A549 (cell line): ENCODE results near the gene CNR1. TPM values are rescaled to one million over a fixed set of nuclear protein-coding genes. Genes with fewer than 3 reads are reported as not detected.

Source experiments
- ATAC-seq, 2 experiments: fragments of 200-7000 bp in 1 of 2; fragments of >200 bp in 1 of 2; cut with Nextera tagmentation in 1 of 2; cut with Tn5 transposase in 1 of 2; 3 replicates each; pipeline versions ENCODE4 v1.8.0 to v1.9.1; 2018 to 2020; ENCODE audit warnings: mild to moderate bottlenecking in 1 of 2, moderate library complexity in 1 of 2
- CTCF ChIA-PET: fragments of 300-600 bp; sonication (Branson Sonifier 250); formaldehyde crosslinking; extraction: SDS; loops from one replicate; lab custom pipeline; 2021; ENCODE audit warnings: antibody characterized with exemption, inconsistent platforms; lab: Yijun Ruan, JAX
- POLR2A ChIA-PET: fragments of 350-600 bp; formaldehyde crosslinking; extraction: SDS; loops from one replicate; lab custom pipeline; 2021; ENCODE audit warnings: antibody characterized with exemption, inconsistent platforms; lab: Yijun Ruan, JAX
- DNase-seq, 2 experiments: peaks; one replicate each; pipeline versions ENCODE4 v3.0.0 to v3.0.0-alpha.2; 2011 to 2016; ENCODE audit warnings: low read depth in 1 of 2, low spot score in 1 of 2
- FAIRE-seq: peaks from 2 replicates; lab custom pipeline; 2011; peaks lifted over from hg19 to GRCh38; lab: Jason Lieb, UNC
- H3K27ac ChIP-seq, 2 experiments: fragments of >200 bp; sonication (Bioruptor Twin); formaldehyde crosslinking; 3 replicates each; pipeline ENCODE4 v1.5.1; 2016 to 2017
- H3K4me1 ChIP-seq: fragments of >200 bp; sonication (Bioruptor Twin); formaldehyde crosslinking; 3 replicates; pipeline ENCODE4 v1.6.1; 2016
- H3K4me2 ChIP-seq: fragments of >200 bp; sonication (Bioruptor Twin); formaldehyde crosslinking; 3 replicates; pipeline ENCODE4 v1.6.1; 2016
- H3K4me3 ChIP-seq: fragments of >200 bp; sonication (Bioruptor Twin); formaldehyde crosslinking; 3 replicates; pipeline ENCODE4 v1.5.1; 2016
- H3K9me3 ChIP-seq: fragments of >200 bp; sonication (Bioruptor Twin); formaldehyde crosslinking; 3 replicates; pipeline ENCODE4 v1.6.1; 2016
- ATOH8 ChIP-seq: fragments of 250-450 bp; sonication (Bioruptor Pico); IDR thresholded peaks from 2 replicates; pipeline ENCODE4 v1.5.0; 2020; ENCODE audit warnings: low read depth, mild to moderate bottlenecking, moderate library complexity
- CBX2 ChIP-seq: fragments of 200-600 bp; sonication (generic); IDR thresholded peaks from 2 replicates; pipeline ENCODE4 v1.6.1; 2016; ENCODE audit warnings: low read depth, mild to moderate bottlenecking, borderline replicate concordance
- CBX8 ChIP-seq: fragments of 200-600 bp; sonication (generic); IDR thresholded peaks from 2 replicates; pipeline ENCODE4 v1.6.1; 2016
- CHD2 ChIP-seq: fragments of 150-350 bp; IDR thresholded peaks from 2 replicates; pipeline ENCODE4 v1.6.1; 2014; ENCODE audit warnings: low read length; ENCODE audit not compliant: partially characterized antibody
- CTCF ChIP-seq: fragments of >200 bp; sonication (Bioruptor Twin); formaldehyde crosslinking; IDR thresholded peaks from 3 replicates; pipeline ENCODE4 v1.5.1; 2016
- ELK1 ChIP-seq: fragments of 150-350 bp; IDR thresholded peaks from 2 replicates; pipeline ENCODE4 v1.6.1; 2014; ENCODE audit warnings: low read depth, mild to moderate bottlenecking, low read length
- EP300 ChIP-seq, 2 experiments: fragments of >200 bp; sonication (Bioruptor Twin); formaldehyde crosslinking; IDR thresholded peaks; 2 replicates in 1 of 2; 3 replicates in 1 of 2; pipeline ENCODE4 v1.6.1; 2016 to 2017
- ESRRA ChIP-seq: fragments of 150-350 bp; IDR thresholded peaks from 2 replicates; pipeline ENCODE4 v1.6.1; 2014; ENCODE audit warnings: mild to moderate bottlenecking, low read length, borderline replicate concordance
- FOSL2 ChIP-seq, 2 experiments: fragments of 450-650 bp in 1 of 2; fragments of >200 bp in 1 of 2; sonication (Bioruptor Twin) in 1 of 2; formaldehyde crosslinking; IDR thresholded peaks; 2 replicates each; pipeline versions ENCODE4 v1.5.0 to v1.6.1; 2016 to 2020; ENCODE audit warnings: mild to moderate bottlenecking in 1 of 2, moderate library complexity in 1 of 2
- FOXS1 ChIP-seq: fragments of 250-450 bp; sonication (Bioruptor Pico); IDR thresholded peaks from 2 replicates; pipeline ENCODE4 v1.5.0; 2020; ENCODE audit warnings: mild to moderate bottlenecking, moderate library complexity
- HOXB13 ChIP-seq: fragments of 250-450 bp; sonication (Bioruptor Pico); IDR thresholded peaks from 2 replicates; pipeline ENCODE4 v1.5.0; 2020; ENCODE audit warnings: low read depth, mild to moderate bottlenecking, moderate library complexity
- KDM1A ChIP-seq: fragments of 200-600 bp; sonication (generic); IDR thresholded peaks from 2 replicates; pipeline ENCODE4 v1.6.1; 2016; ENCODE audit warnings: low read depth, mild to moderate bottlenecking
- MAZ ChIP-seq: fragments of 150-350 bp; IDR thresholded peaks from 2 replicates; pipeline ENCODE4 v1.6.1; 2014; ENCODE audit warnings: antibody characterized with exemption, low read depth, low read length, borderline replicate concordance
- RNF2 ChIP-seq: fragments of 200-600 bp; sonication (generic); IDR thresholded peaks from 2 replicates; pipeline ENCODE4 v1.6.1; 2016; ENCODE audit warnings: low read depth, mild to moderate bottlenecking, antibody characterized with exemption, moderate library complexity, borderline replicate concordance
- SMC3 ChIP-seq: fragments of >200 bp; sonication (Bioruptor Twin); formaldehyde crosslinking; IDR thresholded peaks from 3 replicates; pipeline ENCODE4 v1.6.1; 2018; ENCODE audit warnings: inconsistent platforms
- TP53 ChIP-seq: fragments of 250-450 bp; sonication (Bioruptor Pico); IDR thresholded peaks from 2 replicates; pipeline ENCODE4 v1.5.0; 2021; ENCODE audit warnings: mild to moderate bottlenecking, moderate library complexity
- ZSCAN20 ChIP-seq: fragments of 250-450 bp; sonication (Bioruptor Pico); IDR thresholded peaks from 2 replicates; pipeline ENCODE4 v1.8.0; 2022; ENCODE audit warnings: mild to moderate bottlenecking, moderate library complexity
- WGBS: methylation state at CpG from one replicate; pipeline ENCODE4 v1.1.6; 2017; ENCODE audit errors: missing lambda C conversion rate; 5-methylcytosine and 5-hydroxymethylcytosine counted together
- polyA plus RNA-seq, 4 experiments: library from polyadenylated mRNA; depleted of rRNA in 3 of 4; stranded (reverse); fragments of >200 nt; fragmentation: RNase III in 1 of 4; extraction: RNeasy Plus Mini Kit Qiagen cat#74134 plus additional on column Dnase treatment in 1 of 4; gene quantifications; 2 replicates in 3 of 4; 3 replicates in 1 of 4; pipeline ENCODE4 v1.2.3, GENCODE V29; 2011 to 2017

Gene CNR1
- polyA plus RNA-seq, 2 of the 4 experiments (the other 2 are of a cell fraction), result 0.06 to 0.72 TPM

- CTCF ChIA-PET, result no interaction called here
Measured at GRCh38 chr6:88167352-88167937, 1.3 kb upstream of the CNR1 start.

DNA sequence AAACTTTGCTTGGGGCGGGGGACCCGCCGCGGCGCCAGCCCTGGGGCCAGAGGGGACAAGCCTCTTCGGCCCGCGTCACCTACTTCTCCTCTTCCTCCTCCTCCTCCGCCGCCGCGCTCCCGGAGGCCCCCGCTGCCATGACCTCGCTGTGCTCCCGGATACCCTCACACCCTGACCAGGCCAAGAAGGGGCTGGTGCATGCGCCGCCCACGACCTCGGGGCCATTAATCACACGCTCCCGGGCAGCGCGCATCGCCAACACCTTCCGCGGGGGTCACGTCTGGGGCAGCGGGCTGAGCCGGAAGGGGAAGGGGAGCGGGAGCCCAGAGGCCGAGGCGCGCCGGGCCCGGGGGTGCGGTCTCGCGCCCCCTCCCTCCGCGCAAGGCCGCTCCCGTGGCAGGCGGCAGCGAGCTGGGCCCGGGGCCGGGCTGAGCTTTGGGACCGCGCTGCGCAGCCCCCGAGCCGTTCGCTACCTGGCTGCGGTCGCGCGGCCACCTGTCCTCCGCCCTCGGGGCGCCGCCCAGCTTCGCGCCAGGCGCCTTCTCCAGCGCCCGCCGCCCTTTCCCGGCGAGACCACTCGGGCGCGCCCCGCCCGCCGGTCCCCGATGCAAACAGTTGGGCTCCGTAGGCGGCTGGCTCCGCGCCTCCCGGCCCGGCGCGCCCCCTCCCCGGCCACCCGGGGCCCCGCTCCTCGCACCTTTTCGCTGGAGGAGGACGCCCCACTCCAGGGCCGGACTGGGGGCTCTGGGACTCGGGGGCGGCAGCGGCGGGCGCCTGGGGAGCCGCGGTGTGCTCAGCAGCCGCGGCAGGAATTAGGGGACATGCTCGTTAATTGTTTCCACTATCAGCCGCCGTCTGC, 575 bp upstream of the CNR1 start:
- ChIA-PET CTCF (no interaction called here), POLR2A (no interaction called here)
- DNase-seq, result no peak
- H3K9me3 ChIP-seq, result no peaks in the 10 kb centered on the region
- peak overlapping the region; percentile 95 for H3K4me2 ChIP-seq
- H3K4me3 ChIP-seq, result peak overlapping the region; percentile 68
- peak; percentile 54 to 64 for ATAC-seq
- no peak for FAIRE-seq
- TF ChIP-seq CHD2 (no peak), FOXS1 (CRISPR knock-in tag) (no peak), ATOH8 (CRISPR knock-in tag) (no peak), FOSL2 (IDR thresholded peaks at IDR 0.05) (no peak), FOSL2 (CRISPR knock-in tag; IDR thresholded peaks at IDR 0.05) (no peak), EP300 (IDR thresholded peaks at IDR 0.05) (no peak), ESRRA (no peak), TP53 (CRISPR knock-in tag) (no peak), RNF2 (no peak)
- WGBS, result 4% methylated on average over 19 of the region's 103 CpGs
- peaks cover 6% of the 10 kb centered on the region; the same call in 1 of the 3 replicates for H3K4me1 ChIP-seq
- peak overlapping the region; percentile 45 to 82; a peak in 5 of 6 replicates for H3K27ac ChIP-seq

More at GRCh38 chr6:88167352-88167937, 1.3 kb upstream of the CNR1 start:
- no peak for DNase-seq
- ATAC-seq, result no peak
- Histone ChIP-seq H3K4me3 (peak overlapping the region; percentile 68), H3K9me3 (no peaks in the 10 kb centered on the region)
- POLR2A ChIA-PET, result no interaction called here
- no peak for TF ChIP-seq HOXB13
- no peak for TF ChIP-seq CBX2
- TF ChIP-seq MAZ, result no peak
- no peak for TF ChIP-seq EP300 (IDR thresholded peaks at IDR 0.05)
- TF ChIP-seq ELK1, result no peak
- TF ChIP-seq FOXS1 (CRISPR knock-in tag), result no peak
- no peak for TF ChIP-seq KDM1A
- no peak for TF ChIP-seq ESRRA
- no peak for TF ChIP-seq CBX8
- no peak for TF ChIP-seq SMC3
- TF ChIP-seq ZSCAN20, result no peak
- TF ChIP-seq CTCF, result no peak
- TF ChIP-seq, all 56 proteins: peak for 0
- peak overlapping the region; percentile 95 for H3K4me2 ChIP-seq
- WGBS, result 46% methylated on average over 37 of the region's 40 CpGs
- FAIRE-seq, result no peak
- peaks cover 6% of the 10 kb centered on the region; the same call in 1 of the 3 replicates for H3K4me1 ChIP-seq
- H3K27ac ChIP-seq, result peak overlapping the region in 1 of 2 experiments; percentile 82; a peak in 3 of 6 replicates
